GM23338 (cell line): ENCODE results near the gene SHC4. TPM values are rescaled to one million over a fixed set of nuclear protein-coding genes. Genes with fewer than 3 reads are reported as not detected.

Source experiments
- ATAC-seq: fragments of 200-7000 bp; cut with Tn5 transposase; 3 replicates; pipeline ENCODE4 v1.9.1; 2020
- DNase-seq: peaks from one replicate; pipeline ENCODE4 v3.0.0-alpha.2; 2015; ENCODE audit warnings: low spot score
- H2AFZ ChIP-seq: fragments of 200-600 bp; sonication (generic); 2 replicates; pipeline ENCODE4 v1.8.0; 2016; ENCODE audit warnings: antibody characterized with exemption, mild to moderate bottlenecking, moderate library complexity
- H3F3A ChIP-seq: fragments of 200-600 bp; sonication (generic); replicated peaks from 2 replicates; pipeline ENCODE4 v1.8.0; 2017; ENCODE audit warnings: antibody characterized with exemption, mixed run types, low read depth
- H3K27ac ChIP-seq: fragments of 200-600 bp; sonication (generic); 2 replicates; pipeline ENCODE4 v1.6.1; 2016; ENCODE audit warnings: low read depth
- H3K27me3 ChIP-seq: fragments of 200-600 bp; sonication (generic); 2 replicates; pipeline ENCODE4 v1.8.0; 2016; ENCODE audit warnings: mild to moderate bottlenecking, mixed run types, moderate library complexity; ENCODE audit not compliant: insufficient read depth
- H3K36me3 ChIP-seq: fragments of 200-600 bp; sonication (generic); 2 replicates; pipeline ENCODE4 v1.8.0; 2016; ENCODE audit warnings: mild to moderate bottlenecking; ENCODE audit not compliant: insufficient read depth
- H3K4me1 ChIP-seq: fragments of 200-600 bp; sonication (generic); 2 replicates; pipeline ENCODE4 v1.8.0; 2016; ENCODE audit warnings: mild to moderate bottlenecking, moderate library complexity; ENCODE audit not compliant: insufficient read depth
- H3K4me2 ChIP-seq: fragments of 200-600 bp; sonication (generic); 2 replicates; pipeline ENCODE4 v1.7.1; 2017; ENCODE audit warnings: mixed run types
- H3K4me3 ChIP-seq: fragments of 200-600 bp; sonication (generic); 2 replicates; pipeline ENCODE4 v1.6.1; 2016; ENCODE audit warnings: mixed run types
- H3K79me2 ChIP-seq: fragments of 200-600 bp; sonication (generic); replicated peaks from 2 replicates; pipeline ENCODE4 v1.8.0; 2017; ENCODE audit warnings: mild to moderate bottlenecking; ENCODE audit not compliant: insufficient read depth
- H3K9me2 ChIP-seq: fragments of 200-600 bp; sonication (generic); 2 replicates; pipeline ENCODE4 v1.8.0; 2017; ENCODE audit not compliant: insufficient read depth
- H4K20me1 ChIP-seq: fragments of 200-600 bp; sonication (generic); replicated peaks from 2 replicates; pipeline ENCODE4 v1.8.0; 2017; ENCODE audit warnings: mild to moderate bottlenecking; ENCODE audit not compliant: insufficient read depth
- H3K27ac Mint-ChIP-seq: 2 replicates; pipeline ENCODE4 v1.8.0; 2020; ENCODE audit warnings: inconsistent platforms, mild to moderate bottlenecking, moderate library complexity, mixed read lengths
- H3K27me3 Mint-ChIP-seq: 3 replicates; pipeline ENCODE4 v1.8.0; 2022; ENCODE audit warnings: low read depth, mild to moderate bottlenecking, moderate library complexity, mixed read lengths, inconsistent platforms; ENCODE audit not compliant: insufficient read depth, poor library complexity
- H3K36me3 Mint-ChIP-seq: 3 replicates; pipeline ENCODE4 v1.8.0; 2021; ENCODE audit warnings: low read depth, mild to moderate bottlenecking, inconsistent platforms, moderate library complexity, mixed read lengths
- H3K4me1 Mint-ChIP-seq: 3 replicates; pipeline ENCODE4 v1.8.0; 2020; ENCODE audit warnings: mild to moderate bottlenecking, inconsistent platforms, mixed read lengths
- H3K4me3 Mint-ChIP-seq: 3 replicates; pipeline ENCODE4 v1.8.0; 2021; ENCODE audit warnings: moderate library complexity, mild to moderate bottlenecking, inconsistent platforms, mixed read lengths
- H3K9me3 Mint-ChIP-seq: 3 replicates; pipeline ENCODE4 v1.8.0; 2020; ENCODE audit warnings: moderate library complexity, mild to moderate bottlenecking, inconsistent platforms, mixed read lengths
- CREB1 ChIP-seq: fragments of 250-450 bp; sonication (Bioruptor Pico); IDR thresholded peaks from 2 replicates; pipeline ENCODE4 v1.5.0; 2020; ENCODE audit warnings: low read depth, mild to moderate bottlenecking, moderate library complexity
- EZH2 ChIP-seq: fragments of 200-600 bp; sonication (generic); IDR thresholded peaks from one replicate; pipeline ENCODE4 v1.8.0; 2017; ENCODE audit warnings: antibody characterized with exemption, mild to moderate bottlenecking, low read depth; ENCODE audit not compliant: unreplicated experiment
- EZH2phosphoT487 ChIP-seq: fragments of 200-600 bp; sonication (generic); IDR thresholded peaks from one replicate; pipeline ENCODE4 v1.8.1; 2018; ENCODE audit warnings: antibody characterized with exemption; ENCODE audit not compliant: unreplicated experiment
- JUNB ChIP-seq: IDR thresholded peaks from one replicate; pipeline ENCODE4 v1.6.1; 2016; ENCODE audit warnings: antibody characterized with exemption; ENCODE audit not compliant: unreplicated experiment
- NANOG ChIP-seq: IDR thresholded peaks from 2 replicates; pipeline ENCODE4 v1.6.1; 2016; ENCODE audit warnings: antibody characterized with exemption, borderline replicate concordance
- POLR2AphosphoS5 ChIP-seq: IDR thresholded peaks from 2 replicates; pipeline ENCODE4 v1.6.1; 2016; ENCODE audit warnings: antibody characterized with exemption, low read depth
- ZNF114 ChIP-seq: fragments of 250-450 bp; sonication (Bioruptor Pico); IDR thresholded peaks from 2 replicates; pipeline ENCODE4 v1.5.0; 2020; ENCODE audit warnings: mild to moderate bottlenecking, moderate library complexity
- ZNF331 ChIP-seq: fragments of 250-450 bp; sonication (Bioruptor Pico); IDR thresholded peaks from 2 replicates; pipeline ENCODE4 v1.5.0; 2020; ENCODE audit warnings: low read depth, mild to moderate bottlenecking, moderate library complexity
- polyA plus RNA-seq: library from polyadenylated mRNA; unstranded; fragments of >200 nt; fragmentation: Nextera tagmentation; extraction: Ambion mirVana; gene quantifications from 2 replicates; pipeline ENCODE4 v1.2.1, GENCODE V29; 2016
- total RNA-seq: library from RNA; depleted of rRNA; stranded (reverse); fragments of >200 nt; shearing (Covaris generic); gene quantifications from 2 replicates; pipeline ENCODE4 v1.2.3, GENCODE V29; 2014
- TF ChIP-seq, protein P1 (sequence below): IDR thresholded peaks from one replicate; pipeline ENCODE4 v1.6.1; 2018; ENCODE audit warnings: antibody characterized with exemption; ENCODE audit not compliant: unreplicated experiment
- TF ChIP-seq, protein P2 (sequence below): IDR thresholded peaks from 2 replicates; pipeline ENCODE4 v1.6.1; 2016; ENCODE audit warnings: antibody characterized with exemption
- TF ChIP-seq, protein P3 (sequence below): fragments of 250-450 bp; sonication (Bioruptor Pico); IDR thresholded peaks from 2 replicates; pipeline ENCODE4 v1.5.0; 2020; ENCODE audit warnings: mild to moderate bottlenecking, moderate library complexity
- TF ChIP-seq, protein P4 (sequence below), 2 experiments: fragments of 200-600 bp in 1 of 2; sonication (generic) in 1 of 2; conservative IDR thresholded peaks; 2 replicates each; pipeline versions ENCODE4 v1.5.1 to v1.6.1; 2016 to 2017; ENCODE audit warnings: antibody characterized with exemption in 2 of 2, low read depth in 2 of 2, mild to moderate bottlenecking in 2 of 2, moderate library complexity in 1 of 2

SHC4 gene
- total and polyA plus RNA-seq, 2 experiments from 2014 or later = 0.21 to 0.32 TPM

DNA sequence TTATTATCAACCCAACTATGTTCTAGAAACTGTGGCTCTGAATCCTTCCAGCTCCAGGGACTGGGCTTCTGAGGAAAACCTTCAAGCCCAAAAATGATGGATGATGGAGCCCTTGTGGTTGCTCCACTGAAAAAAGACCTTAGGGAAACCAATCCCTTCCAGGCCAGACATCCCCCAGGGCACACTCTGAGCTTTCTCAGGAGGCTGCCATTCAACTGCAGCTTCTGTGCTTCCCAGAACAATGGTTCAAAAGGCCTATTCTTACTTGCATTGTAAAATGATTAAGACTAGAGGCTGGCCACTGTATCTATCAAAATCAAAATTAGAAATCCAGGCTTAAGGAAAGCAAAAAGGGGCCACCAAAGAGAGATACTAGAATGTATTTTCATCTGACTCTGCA is 58.5 kb downstream of the SHC4 start (continued):
- no peak for TF ChIP-seq JUNB

DNA sequence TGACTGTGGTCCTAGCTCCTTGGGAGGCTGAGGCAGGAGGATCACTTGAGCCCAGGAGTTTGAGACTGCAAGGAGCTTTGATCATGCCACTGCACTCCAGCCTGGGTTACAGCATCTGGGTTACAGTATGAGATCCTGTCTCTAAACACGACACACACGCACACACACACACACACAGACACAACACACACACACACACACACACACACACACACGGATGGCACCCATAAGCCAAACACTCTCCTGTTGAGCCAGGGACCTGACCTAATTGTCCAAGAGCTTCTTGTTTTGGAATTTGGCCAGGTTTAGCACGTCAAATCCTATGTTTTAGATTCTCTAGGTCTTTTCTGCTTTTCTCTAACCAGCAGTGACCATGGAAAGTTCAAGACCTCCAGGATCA is 59.0 kb downstream of the SHC4 start:
- Histone ChIP-seq H3K4me2 (no peak overlapping the region), H3K79me2 (no peaks in the 10 kb centered on the region), H2AFZ (no peak overlapping the region), H3K27me3 (no peaks in the 10 kb centered on the region), H3K27ac (no peak overlapping the region), H4K20me1 (no peaks in the 10 kb centered on the region), H3K9me2 (no peaks in the 10 kb centered on the region), H3F3A (no peaks in the 10 kb centered on the region), H3K4me3 (no peak overlapping the region), H3K4me1 (no peaks in the 10 kb centered on the region), H3K36me3 (no peaks in the 10 kb centered on the region)
- TF ChIP-seq POLR2AphosphoS5 (no peak), NANOG (no peak), CREB1 (CRISPR knock-in tag) (no peak), JUNB (no peak), ZNF331 (CRISPR knock-in tag) (no peak), EZH2phosphoT487 (no peak), EZH2 (no peak), ZNF114 (CRISPR knock-in tag) (no peak)
- TF ChIP-seq, protein P1, sequence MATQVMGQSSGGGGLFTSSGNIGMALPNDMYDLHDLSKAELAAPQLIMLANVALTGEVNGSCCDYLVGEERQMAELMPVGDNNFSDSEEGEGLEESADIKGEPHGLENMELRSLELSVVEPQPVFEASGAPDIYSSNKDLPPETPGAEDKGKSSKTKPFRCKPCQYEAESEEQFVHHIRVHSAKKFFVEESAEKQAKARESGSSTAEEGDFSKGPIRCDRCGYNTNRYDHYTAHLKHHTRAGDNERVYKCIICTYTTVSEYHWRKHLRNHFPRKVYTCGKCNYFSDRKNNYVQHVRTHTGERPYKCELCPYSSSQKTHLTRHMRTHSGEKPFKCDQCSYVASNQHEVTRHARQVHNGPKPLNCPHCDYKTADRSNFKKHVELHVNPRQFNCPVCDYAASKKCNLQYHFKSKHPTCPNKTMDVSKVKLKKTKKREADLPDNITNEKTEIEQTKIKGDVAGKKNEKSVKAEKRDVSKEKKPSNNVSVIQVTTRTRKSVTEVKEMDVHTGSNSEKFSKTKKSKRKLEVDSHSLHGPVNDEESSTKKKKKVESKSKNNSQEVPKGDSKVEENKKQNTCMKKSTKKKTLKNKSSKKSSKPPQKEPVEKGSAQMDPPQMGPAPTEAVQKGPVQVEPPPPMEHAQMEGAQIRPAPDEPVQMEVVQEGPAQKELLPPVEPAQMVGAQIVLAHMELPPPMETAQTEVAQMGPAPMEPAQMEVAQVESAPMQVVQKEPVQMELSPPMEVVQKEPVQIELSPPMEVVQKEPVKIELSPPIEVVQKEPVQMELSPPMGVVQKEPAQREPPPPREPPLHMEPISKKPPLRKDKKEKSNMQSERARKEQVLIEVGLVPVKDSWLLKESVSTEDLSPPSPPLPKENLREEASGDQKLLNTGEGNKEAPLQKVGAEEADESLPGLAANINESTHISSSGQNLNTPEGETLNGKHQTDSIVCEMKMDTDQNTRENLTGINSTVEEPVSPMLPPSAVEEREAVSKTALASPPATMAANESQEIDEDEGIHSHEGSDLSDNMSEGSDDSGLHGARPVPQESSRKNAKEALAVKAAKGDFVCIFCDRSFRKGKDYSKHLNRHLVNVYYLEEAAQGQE = no peak
- TF ChIP-seq, protein P2, sequence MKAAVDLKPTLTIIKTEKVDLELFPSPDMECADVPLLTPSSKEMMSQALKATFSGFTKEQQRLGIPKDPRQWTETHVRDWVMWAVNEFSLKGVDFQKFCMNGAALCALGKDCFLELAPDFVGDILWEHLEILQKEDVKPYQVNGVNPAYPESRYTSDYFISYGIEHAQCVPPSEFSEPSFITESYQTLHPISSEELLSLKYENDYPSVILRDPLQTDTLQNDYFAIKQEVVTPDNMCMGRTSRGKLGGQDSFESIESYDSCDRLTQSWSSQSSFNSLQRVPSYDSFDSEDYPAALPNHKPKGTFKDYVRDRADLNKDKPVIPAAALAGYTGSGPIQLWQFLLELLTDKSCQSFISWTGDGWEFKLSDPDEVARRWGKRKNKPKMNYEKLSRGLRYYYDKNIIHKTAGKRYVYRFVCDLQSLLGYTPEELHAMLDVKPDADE = no peak
- TF ChIP-seq, protein P3, sequence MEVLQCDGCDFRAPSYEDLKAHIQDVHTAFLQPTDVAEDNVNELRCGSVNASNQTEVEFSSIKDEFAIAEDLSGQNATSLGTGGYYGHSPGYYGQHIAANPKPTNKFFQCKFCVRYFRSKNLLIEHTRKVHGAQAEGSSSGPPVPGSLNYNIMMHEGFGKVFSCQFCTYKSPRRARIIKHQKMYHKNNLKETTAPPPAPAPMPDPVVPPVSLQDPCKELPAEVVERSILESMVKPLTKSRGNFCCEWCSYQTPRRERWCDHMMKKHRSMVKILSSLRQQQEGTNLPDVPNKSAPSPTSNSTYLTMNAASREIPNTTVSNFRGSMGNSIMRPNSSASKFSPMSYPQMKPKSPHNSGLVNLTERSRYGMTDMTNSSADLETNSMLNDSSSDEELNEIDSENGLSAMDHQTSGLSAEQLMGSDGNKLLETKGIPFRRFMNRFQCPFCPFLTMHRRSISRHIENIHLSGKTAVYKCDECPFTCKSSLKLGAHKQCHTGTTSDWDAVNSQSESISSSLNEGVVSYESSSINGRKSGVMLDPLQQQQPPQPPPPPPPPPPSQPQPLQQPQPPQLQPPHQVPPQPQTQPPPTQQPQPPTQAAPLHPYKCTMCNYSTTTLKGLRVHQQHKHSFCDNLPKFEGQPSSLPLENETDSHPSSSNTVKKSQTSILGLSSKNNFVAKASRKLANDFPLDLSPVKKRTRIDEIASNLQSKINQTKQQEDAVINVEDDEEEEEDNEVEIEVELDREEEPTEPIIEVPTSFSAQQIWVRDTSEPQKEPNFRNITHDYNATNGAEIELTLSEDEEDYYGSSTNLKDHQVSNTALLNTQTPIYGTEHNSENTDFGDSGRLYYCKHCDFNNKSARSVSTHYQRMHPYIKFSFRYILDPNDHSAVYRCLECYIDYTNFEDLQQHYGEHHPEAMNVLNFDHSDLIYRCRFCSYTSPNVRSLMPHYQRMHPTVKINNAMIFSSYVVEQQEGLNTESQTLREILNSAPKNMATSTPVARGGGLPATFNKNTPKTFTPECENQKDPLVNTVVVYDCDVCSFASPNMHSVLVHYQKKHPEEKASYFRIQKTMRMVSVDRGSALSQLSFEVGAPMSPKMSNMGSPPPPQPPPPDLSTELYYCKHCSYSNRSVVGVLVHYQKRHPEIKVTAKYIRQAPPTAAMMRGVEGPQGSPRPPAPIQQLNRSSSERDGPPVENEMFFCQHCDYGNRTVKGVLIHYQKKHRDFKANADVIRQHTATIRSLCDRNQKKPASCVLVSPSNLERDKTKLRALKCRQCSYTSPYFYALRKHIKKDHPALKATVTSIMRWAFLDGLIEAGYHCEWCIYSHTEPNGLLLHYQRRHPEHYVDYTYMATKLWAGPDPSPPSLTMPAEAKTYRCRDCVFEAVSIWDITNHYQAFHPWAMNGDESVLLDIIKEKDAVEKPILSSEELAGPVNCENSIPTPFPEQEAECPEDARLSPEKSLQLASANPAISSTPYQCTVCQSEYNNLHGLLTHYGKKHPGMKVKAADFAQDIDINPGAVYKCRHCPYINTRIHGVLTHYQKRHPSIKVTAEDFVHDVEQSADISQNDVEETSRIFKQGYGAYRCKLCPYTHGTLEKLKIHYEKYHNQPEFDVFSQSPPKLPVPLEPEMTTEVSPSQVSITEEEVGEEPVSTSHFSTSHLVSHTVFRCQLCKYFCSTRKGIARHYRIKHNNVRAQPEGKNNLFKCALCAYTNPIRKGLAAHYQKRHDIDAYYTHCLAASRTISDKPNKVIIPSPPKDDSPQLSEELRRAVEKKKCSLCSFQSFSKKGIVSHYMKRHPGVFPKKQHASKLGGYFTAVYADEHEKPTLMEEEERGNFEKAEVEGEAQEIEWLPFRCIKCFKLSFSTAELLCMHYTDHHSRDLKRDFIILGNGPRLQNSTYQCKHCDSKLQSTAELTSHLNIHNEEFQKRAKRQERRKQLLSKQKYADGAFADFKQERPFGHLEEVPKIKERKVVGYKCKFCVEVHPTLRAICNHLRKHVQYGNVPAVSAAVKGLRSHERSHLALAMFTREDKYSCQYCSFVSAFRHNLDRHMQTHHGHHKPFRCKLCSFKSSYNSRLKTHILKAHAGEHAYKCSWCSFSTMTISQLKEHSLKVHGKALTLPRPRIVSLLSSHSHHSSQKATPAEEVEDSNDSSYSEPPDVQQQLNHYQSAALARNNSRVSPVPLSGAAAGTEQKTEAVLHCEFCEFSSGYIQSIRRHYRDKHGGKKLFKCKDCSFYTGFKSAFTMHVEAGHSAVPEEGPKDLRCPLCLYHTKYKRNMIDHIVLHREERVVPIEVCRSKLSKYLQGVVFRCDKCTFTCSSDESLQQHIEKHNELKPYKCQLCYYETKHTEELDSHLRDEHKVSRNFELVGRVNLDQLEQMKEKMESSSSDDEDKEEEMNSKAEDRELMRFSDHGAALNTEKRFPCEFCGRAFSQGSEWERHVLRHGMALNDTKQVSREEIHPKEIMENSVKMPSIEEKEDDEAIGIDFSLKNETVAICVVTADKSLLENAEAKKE (CRISPR knock-in tag) = no peak
- TF ChIP-seq, protein P4, sequence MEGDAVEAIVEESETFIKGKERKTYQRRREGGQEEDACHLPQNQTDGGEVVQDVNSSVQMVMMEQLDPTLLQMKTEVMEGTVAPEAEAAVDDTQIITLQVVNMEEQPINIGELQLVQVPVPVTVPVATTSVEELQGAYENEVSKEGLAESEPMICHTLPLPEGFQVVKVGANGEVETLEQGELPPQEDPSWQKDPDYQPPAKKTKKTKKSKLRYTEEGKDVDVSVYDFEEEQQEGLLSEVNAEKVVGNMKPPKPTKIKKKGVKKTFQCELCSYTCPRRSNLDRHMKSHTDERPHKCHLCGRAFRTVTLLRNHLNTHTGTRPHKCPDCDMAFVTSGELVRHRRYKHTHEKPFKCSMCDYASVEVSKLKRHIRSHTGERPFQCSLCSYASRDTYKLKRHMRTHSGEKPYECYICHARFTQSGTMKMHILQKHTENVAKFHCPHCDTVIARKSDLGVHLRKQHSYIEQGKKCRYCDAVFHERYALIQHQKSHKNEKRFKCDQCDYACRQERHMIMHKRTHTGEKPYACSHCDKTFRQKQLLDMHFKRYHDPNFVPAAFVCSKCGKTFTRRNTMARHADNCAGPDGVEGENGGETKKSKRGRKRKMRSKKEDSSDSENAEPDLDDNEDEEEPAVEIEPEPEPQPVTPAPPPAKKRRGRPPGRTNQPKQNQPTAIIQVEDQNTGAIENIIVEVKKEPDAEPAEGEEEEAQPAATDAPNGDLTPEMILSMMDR (conservative IDR thresholded peaks at IDR 0.05; ENCODE audit: low read depth in 2 of 2) = no peak
- Mint-ChIP-seq H3K27ac (no peak overlapping the region), H3K27me3 (no peaks in the 10 kb centered on the region), H3K9me3 (no peaks in the 10 kb centered on the region), H3K4me1 (0 out of 3 replicates have a peak, but pooled peaks cover 2% of the 10 kb centered on the region), H3K4me3 (no peak overlapping the region), H3K36me3 (no peaks in the 10 kb centered on the region)
- DNase-seq (no peak), ATAC-seq (no peak)
